ENCODE results near the gene OTUD5.

Gene OTUD5

GRCh38 chrX:48945517-48946348 lies 11.7 kb downstream of the OTUD5 start:
- ChIA-PET POLR2A (interaction anchor here (0.6 kb wide), 1 partner anchor 12 kb away, joined by 4 read pairs; no protein-coding TSS in a partner anchor), CTCF (interaction anchor here (0.6 to 1.6 kb wide), 15 partner anchors 10 to 1402 kb away, joined by 3 to 9 read pairs (median 3); no protein-coding TSS in a partner anchor)
- Histone ChIP-seq H3K4me1 (ENCODE audit: control insufficient read depth, insufficient read depth, low read length) (no peaks in the 10 kb centered on the region), H3K36me3 (ENCODE audit: control insufficient read depth in 2 of 2, insufficient read depth in 1 of 2, low read length in 2 of 2) (peaks cover 0 to 52% of the 10 kb centered on the region in 2 experiments; a peak in 2 of 3 replicates), H3K4me3 (ENCODE audit: low read depth, low read length) (no peak overlapping the region), H3K27ac (ENCODE audit: extremely low read depth, low read depth, low read length) (no peak overlapping the region), H3K9me3 (ENCODE audit: control insufficient read depth, insufficient read depth, low read depth, low read length) (no peaks in the 10 kb centered on the region)
- TF ChIP-seq ZNF350 (tag by site-specific recombination; IDR thresholded peaks at IDR 0.05), result no peak
- TF ChIP-seq ZBTB7A (tag by site-specific recombination; IDR thresholded peaks at IDR 0.05; ENCODE audit: low read depth), result no peak
- TF ChIP-seq ZNF692 (tag by site-specific recombination; IDR thresholded peaks at IDR 0.05), result peak; percentile 47; the same call in 1 of the 2 replicates
- no peak for TF ChIP-seq OSR2 (tag by site-specific recombination; IDR thresholded peaks at IDR 0.05)
- TF ChIP-seq, protein P1, sequence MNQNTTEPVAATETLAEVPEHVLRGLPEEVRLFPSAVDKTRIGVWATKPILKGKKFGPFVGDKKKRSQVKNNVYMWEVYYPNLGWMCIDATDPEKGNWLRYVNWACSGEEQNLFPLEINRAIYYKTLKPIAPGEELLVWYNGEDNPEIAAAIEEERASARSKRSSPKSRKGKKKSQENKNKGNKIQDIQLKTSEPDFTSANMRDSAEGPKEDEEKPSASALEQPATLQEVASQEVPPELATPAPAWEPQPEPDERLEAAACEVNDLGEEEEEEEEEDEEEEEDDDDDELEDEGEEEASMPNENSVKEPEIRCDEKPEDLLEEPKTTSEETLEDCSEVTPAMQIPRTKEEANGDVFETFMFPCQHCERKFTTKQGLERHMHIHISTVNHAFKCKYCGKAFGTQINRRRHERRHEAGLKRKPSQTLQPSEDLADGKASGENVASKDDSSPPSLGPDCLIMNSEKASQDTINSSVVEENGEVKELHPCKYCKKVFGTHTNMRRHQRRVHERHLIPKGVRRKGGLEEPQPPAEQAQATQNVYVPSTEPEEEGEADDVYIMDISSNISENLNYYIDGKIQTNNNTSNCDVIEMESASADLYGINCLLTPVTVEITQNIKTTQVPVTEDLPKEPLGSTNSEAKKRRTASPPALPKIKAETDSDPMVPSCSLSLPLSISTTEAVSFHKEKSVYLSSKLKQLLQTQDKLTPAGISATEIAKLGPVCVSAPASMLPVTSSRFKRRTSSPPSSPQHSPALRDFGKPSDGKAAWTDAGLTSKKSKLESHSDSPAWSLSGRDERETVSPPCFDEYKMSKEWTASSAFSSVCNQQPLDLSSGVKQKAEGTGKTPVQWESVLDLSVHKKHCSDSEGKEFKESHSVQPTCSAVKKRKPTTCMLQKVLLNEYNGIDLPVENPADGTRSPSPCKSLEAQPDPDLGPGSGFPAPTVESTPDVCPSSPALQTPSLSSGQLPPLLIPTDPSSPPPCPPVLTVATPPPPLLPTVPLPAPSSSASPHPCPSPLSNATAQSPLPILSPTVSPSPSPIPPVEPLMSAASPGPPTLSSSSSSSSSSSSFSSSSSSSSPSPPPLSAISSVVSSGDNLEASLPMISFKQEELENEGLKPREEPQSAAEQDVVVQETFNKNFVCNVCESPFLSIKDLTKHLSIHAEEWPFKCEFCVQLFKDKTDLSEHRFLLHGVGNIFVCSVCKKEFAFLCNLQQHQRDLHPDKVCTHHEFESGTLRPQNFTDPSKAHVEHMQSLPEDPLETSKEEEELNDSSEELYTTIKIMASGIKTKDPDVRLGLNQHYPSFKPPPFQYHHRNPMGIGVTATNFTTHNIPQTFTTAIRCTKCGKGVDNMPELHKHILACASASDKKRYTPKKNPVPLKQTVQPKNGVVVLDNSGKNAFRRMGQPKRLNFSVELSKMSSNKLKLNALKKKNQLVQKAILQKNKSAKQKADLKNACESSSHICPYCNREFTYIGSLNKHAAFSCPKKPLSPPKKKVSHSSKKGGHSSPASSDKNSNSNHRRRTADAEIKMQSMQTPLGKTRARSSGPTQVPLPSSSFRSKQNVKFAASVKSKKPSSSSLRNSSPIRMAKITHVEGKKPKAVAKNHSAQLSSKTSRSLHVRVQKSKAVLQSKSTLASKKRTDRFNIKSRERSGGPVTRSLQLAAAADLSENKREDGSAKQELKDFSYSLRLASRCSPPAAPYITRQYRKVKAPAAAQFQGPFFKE (tag by site-specific recombination; IDR thresholded peaks at IDR 0.05; ENCODE audit: borderline replicate concordance), result no peak
- TF ChIP-seq, protein P2, sequence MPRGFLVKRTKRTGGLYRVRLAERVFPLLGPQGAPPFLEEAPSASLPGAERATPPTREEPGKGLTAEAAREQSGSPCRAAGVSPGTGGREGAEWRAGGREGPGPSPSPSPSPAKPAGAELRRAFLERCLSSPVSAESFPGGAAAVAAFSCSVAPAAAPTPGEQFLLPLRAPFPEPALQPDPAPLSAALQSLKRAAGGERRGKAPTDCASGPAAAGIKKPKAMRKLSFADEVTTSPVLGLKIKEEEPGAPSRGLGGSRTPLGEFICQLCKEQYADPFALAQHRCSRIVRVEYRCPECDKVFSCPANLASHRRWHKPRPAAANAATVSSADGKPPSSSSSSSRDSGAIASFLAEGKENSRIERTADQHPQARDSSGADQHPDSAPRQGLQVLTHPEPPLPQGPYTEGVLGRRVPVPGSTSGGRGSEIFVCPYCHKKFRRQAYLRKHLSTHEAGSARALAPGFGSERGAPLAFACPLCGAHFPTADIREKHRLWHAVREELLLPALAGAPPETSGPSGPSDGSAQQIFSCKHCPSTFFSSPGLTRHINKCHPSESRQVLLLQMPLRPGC (tag by site-specific recombination; IDR thresholded peaks at IDR 0.05), result no peak
- no peak for TF ChIP-seq ZFP41 (tag by site-specific recombination; IDR thresholded peaks at IDR 0.05; ENCODE audit: borderline replicate concordance)
- no peak for TF ChIP-seq TSHZ1 (tag by site-specific recombination; IDR thresholded peaks at IDR 0.05; ENCODE audit: borderline replicate concordance)
- peak; percentile 66 for TF ChIP-seq ZNF2 (tag by site-specific recombination; IDR thresholded peaks at IDR 0.05)
- TF ChIP-seq ZNF23 (tag by site-specific recombination; IDR thresholded peaks at IDR 0.05; ENCODE audit: borderline replicate concordance), result no peak
- 0 out of 2 replicates have a peak, but pooled peaks have one; percentile 19 for TF ChIP-seq ZFP69B (tag by site-specific recombination; IDR thresholded peaks at IDR 0.05)
- no peak for TF ChIP-seq ZNF664 (tag by site-specific recombination; IDR thresholded peaks at IDR 0.05)
- TF ChIP-seq ZFHX2 (tag by site-specific recombination; conservative IDR thresholded peaks at IDR 0.05), result no peak
- TF ChIP-seq, protein P3, sequence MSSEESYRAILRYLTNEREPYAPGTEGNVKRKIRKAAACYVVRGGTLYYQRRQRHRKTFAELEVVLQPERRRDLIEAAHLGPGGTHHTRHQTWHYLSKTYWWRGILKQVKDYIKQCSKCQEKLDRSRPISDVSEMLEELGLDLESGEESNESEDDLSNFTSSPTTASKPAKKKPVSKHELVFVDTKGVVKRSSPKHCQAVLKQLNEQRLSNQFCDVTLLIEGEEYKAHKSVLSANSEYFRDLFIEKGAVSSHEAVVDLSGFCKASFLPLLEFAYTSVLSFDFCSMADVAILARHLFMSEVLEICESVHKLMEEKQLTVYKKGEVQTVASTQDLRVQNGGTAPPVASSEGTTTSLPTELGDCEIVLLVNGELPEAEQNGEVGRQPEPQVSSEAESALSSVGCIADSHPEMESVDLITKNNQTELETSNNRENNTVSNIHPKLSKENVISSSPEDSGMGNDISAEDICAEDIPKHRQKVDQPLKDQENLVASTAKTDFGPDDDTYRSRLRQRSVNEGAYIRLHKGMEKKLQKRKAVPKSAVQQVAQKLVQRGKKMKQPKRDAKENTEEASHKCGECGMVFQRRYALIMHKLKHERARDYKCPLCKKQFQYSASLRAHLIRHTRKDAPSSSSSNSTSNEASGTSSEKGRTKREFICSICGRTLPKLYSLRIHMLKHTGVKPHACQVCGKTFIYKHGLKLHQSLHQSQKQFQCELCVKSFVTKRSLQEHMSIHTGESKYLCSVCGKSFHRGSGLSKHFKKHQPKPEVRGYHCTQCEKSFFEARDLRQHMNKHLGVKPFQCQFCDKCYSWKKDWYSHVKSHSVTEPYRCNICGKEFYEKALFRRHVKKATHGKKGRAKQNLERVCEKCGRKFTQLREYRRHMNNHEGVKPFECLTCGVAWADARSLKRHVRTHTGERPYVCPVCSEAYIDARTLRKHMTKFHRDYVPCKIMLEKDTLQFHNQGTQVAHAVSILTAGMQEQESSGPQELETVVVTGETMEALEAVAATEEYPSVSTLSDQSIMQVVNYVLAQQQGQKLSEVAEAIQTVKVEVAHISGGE (tag by site-specific recombination; conservative IDR thresholded peaks at IDR 0.05; ENCODE audit: low read depth), result no peak
- TF ChIP-seq TRIM28 (IDR thresholded peaks at IDR 0.05; ENCODE audit: borderline replicate concordance, low read length), result no peak
- TF ChIP-seq ZNF600 (tag by site-specific recombination; IDR thresholded peaks at IDR 0.05), result peak; percentile 44; the same call in 1 of the 2 replicates
- TF ChIP-seq ZNF654 (tag by site-specific recombination; IDR thresholded peaks at IDR 0.05; ENCODE audit: low read depth), result peak; percentile 62
- TF ChIP-seq ZNF521 (tag by site-specific recombination; IDR thresholded peaks at IDR 0.05), result no peak
